SH-SY5Y (cell line): ENCODE results near the gene GABRE.

Experiments used
- GATA2 ChIP-seq: IDR thresholded peaks from 2 replicates; pipeline ENCODE4 v1.6.1; 2011; ENCODE audit warnings: mild to moderate bottlenecking, low read depth, low read length
- GATA3 ChIP-seq: IDR thresholded peaks from 2 replicates; pipeline ENCODE4 v1.6.1; 2011; ENCODE audit warnings: low read depth, mild to moderate bottlenecking, low read length, moderate library complexity

Gene GABRE, protein sequence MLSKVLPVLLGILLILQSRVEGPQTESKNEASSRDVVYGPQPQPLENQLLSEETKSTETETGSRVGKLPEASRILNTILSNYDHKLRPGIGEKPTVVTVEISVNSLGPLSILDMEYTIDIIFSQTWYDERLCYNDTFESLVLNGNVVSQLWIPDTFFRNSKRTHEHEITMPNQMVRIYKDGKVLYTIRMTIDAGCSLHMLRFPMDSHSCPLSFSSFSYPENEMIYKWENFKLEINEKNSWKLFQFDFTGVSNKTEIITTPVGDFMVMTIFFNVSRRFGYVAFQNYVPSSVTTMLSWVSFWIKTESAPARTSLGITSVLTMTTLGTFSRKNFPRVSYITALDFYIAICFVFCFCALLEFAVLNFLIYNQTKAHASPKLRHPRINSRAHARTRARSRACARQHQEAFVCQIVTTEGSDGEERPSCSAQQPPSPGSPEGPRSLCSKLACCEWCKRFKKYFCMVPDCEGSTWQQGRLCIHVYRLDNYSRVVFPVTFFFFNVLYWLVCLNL

DNA sequence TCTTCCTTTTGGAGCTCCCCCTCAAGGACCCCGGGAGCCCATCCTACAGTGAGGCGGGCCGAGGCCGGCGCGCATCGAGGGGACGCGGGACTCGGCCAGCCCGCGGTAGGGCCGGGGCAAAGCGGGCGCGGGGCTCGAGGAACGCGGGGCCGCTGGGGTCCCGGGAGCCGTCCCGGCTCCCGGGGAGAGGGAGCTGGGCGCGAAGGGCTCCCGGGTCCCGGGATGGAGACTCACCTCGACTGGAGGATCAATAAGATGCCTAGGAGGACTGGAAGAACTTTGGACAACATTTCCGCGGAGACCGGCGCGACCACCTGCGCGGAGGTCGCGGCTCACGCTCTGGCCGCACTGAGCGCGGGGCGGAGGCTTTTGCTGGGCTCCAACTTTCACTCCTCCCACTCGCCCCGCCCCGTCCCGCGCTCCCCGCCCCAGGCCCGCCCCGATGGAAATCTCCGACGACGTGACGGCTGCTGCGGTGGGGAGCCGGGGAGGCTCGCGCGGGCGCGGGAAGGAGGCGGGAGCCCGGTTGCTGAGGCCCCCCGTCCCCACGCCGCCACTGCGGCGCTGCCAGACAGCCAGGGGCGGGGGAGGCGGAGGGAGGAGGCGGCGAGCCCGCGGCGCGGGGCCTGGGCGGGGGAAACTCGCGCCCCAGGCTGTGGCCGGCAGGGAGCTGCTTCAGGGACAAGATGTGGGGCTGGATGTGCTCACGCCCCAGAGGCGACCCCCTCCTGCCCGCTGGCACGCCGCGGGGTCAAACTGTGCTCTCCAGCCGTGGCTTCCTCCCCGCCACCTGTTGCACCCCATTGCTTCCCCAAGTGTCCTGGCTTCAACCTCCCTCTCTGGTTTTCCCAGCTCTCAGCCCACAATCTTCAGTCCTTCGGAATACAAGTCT is at the start of gene GABRE:
TSS of gene GABRE (minus strand) at position 341 of the 892 bp plus-strand sequence. CDS start at position 290, 51 bp downstream.
- TF ChIP-seq GATA2 = no peak
- no peak for TF ChIP-seq GATA3

DNA sequence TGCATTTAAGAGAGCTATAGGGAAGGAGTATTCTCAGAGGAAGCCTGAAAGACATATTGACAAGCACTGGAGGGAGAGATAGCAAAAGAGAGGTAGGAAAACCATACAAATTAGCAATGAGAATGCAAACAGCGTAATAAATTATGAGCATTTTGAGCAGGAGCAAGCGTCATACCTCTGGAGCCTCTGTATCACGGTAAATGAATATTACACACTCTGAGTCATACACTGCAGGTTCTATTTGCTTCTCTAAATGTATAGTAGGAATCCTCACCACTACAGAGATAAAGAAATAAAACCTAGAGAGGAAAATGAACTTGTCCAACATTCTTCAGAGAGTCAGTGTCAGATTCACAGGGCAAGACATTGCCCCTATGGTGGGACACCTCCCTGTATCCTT is 46.4 kb upstream of the GABRE start:
- TF ChIP-seq GATA3 = no peak
- no peak for TF ChIP-seq GATA2

DNA sequence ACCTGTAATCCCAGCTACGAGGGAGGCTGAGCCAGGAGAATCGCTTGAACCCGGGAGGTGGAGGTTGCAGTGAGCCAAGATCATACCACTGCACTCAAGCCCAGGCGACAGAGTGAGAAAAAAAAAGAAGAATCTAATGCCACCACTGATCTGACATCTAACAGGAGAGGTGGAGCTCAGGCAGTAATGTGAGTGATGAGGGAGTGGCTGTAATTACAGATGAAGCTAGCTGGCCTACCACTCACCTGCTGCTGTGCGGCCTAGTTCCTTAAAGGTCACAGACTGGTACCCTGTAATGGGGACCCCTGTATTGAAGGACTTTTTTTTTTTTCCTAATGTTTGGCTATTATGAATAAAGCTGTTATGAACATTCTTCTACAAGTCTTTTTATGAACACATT is 25.3 kb upstream of the GABRE start:
- no peak for TF ChIP-seq GATA3

- no peak for TF ChIP-seq GATA3
- no peak for TF ChIP-seq GATA2
These were observed 23.1 kb upstream of the GABRE start for GRCh38 chrX:151997539-151997938.

GRCh38 chrX:151996347-151996746 is 21.9 kb upstream of the GABRE start:
- TF ChIP-seq GATA2 (no peak), GATA3 (no peak)

GRCh38 chrX:151994476-151994875 is 20.0 kb upstream of the GABRE start:
- TF ChIP-seq GATA3 (no peak), GATA2 (no peak)

GRCh38 chrX:151988706-151989299 is 14.3 kb upstream of the GABRE start:
- no peak for TF ChIP-seq GATA3
- TF ChIP-seq GATA2 = no peak

- no peak for TF ChIP-seq GATA2
- TF ChIP-seq GATA3 = no peak
These were observed 12.6 kb upstream of the GABRE start for GRCh38 chrX:151987108-151987507.

- no peak for TF ChIP-seq GATA2
- no peak for TF ChIP-seq GATA3
These were observed 11.5 kb upstream of the GABRE start for GRCh38 chrX:151985955-151986354.

DNA sequence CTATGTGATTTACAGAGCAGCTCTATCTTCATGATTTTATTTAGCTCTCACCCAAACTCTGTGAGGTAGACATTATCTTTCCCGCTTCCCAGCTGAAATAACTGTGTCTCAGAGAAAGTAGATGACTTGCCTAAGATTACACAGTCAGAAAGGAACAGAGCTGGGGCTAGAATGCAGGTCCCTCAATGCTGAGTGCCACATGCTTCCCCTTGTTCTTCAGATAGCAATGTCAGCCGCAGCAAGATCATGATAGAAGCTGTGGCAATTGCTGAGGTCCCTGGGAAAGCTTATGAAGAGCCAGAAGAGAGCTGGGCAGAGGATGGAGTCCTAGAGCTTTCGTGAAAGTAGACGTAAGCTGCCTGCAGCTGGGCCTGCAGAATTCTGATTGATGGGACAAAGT is 11.1 kb upstream of the GABRE start:
- no peak for TF ChIP-seq GATA3
- TF ChIP-seq GATA2 = no peak

DNA sequence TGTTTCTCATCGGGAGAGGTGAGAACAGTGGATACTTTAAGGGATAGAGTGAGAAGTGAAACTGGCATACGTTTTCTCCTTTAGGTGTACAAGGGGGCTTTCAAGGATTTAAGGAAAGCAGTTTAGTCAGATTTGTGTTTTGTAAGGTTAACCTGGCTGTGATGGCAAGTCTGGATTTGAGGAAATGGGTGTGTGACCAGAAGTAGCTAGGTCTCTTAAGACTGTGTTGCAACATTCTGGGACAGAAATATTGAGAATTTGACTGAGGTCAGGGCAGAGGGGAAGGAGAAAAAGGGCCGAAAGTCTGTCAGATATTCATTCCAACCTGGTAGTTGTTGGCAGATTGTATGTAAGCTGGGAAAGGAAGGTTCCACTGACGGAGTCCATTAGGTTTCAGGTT is 10.4 kb upstream of the GABRE start:
- no peak for TF ChIP-seq GATA2
- no peak for TF ChIP-seq GATA3

DNA sequence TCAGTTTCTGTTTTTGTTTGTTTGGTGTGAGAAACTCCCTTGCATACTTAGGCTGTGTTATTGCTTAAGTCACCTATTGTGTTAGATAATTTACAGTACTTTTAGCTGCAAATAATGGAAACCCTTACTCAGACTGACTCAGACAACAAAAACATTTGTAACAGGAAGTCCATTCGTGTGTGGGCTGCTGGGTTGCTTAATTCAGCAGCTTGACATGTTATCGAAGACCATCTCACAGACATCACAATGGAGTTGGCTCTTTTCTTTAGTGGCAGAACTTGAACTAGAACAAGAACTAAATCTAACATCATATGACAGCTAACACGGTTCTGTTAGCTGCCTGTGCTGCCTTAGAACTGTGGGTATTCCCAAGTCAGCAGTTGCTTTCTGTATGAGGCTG is 9.9 kb upstream of the GABRE start:
- TF ChIP-seq GATA3 = no peak
- TF ChIP-seq GATA2 = no peak

DNA sequence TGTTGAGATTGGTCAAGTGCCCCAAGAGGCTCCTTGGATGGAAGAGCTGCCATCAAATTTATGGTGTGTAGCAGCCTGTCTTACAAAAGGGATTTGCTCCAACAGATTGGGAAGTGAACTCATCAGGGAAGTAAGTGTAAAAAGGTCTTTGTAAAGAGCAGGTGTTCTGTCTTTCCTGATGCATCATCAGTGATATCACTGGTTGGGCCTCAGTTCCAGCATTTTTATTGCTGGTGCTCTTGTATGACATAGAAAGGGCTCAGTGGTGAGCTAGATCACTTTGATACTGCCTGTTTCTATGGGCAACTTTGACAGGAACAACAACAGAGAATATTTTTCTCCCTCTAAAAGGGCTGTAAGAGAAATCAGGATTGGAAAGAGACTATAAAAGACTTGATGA is 8.7 kb upstream of the GABRE start:
- TF ChIP-seq GATA3 (no peak), GATA2 (no peak)

- TF ChIP-seq GATA3 (no peak), GATA2 (no peak)
These were observed 7.7 kb upstream of the GABRE start for GRCh38 chrX:151982222-151982621.
